IMR-90 (cell line): Measurements from ENCODE around the gene ADTRP. TPM values are rescaled to one million over a fixed set of nuclear protein-coding genes. Genes with fewer than 3 reads are reported as not detected.

Experiments used
- ATAC-seq: fragments of 200-7000 bp; cut with Tn5 transposase; 2 replicates; pipeline ENCODE4 v1.9.1; 2020; ENCODE audit warnings: low read depth, mild to moderate bottlenecking, moderate library complexity
- BruUV-seq: library from RNA; stranded (reverse); fragments of 400-500 nt; replicated peaks from 2 replicates; lab custom pipeline; 2021; lab: Mats Ljungman, UMichigan
- CTCF ChIA-PET: fragments of 300-600 bp; formaldehyde crosslinking; extraction: SDS; loops from one replicate; lab custom pipeline; 2021; ENCODE audit warnings: antibody characterized with exemption; lab: Yijun Ruan, JAX
- POLR2A ChIA-PET: fragments of 300-600 bp; sonication (Branson Sonifier 250); formaldehyde crosslinking; loops from one replicate; lab custom pipeline; 2022; ENCODE audit warnings: antibody characterized with exemption; ENCODE audit not compliant: unreplicated experiment; lab: Charles Lee
- DNase-seq: peaks from one replicate; pipeline ENCODE4 v3.0.0; 2013
- H2AFZ ChIP-seq: replicated peaks from 2 replicates; pipeline ENCODE3; 2013; ENCODE audit warnings: low read length, mild to moderate bottlenecking; ENCODE audit not compliant: poor library complexity
- H2AK5ac ChIP-seq: 2 replicates; pipeline ENCODE4 v1.6.1; 2013; ENCODE audit warnings: low read depth, low read length, inconsistent platforms
- H2AK9ac ChIP-seq: replicated peaks from 2 replicates; pipeline ENCODE3; 2013; ENCODE audit warnings: mild to moderate bottlenecking, low read depth, low read length, moderate library complexity; ENCODE audit not compliant: poor library complexity
- H2BK120ac ChIP-seq: 2 replicates; pipeline ENCODE4 v1.6.1; 2013; ENCODE audit warnings: low read depth, low read length, inconsistent platforms
- H2BK15ac ChIP-seq: 3 replicates; pipeline ENCODE4 v1.6.1; 2013; ENCODE audit warnings: low read depth, low read length, inconsistent platforms
- H2BK20ac ChIP-seq: 2 replicates; pipeline ENCODE4 v1.6.1; 2013; ENCODE audit warnings: low read depth, mild to moderate bottlenecking, inconsistent platforms, low read length, moderate library complexity
- H2BK5ac ChIP-seq: 2 replicates; pipeline ENCODE4 v1.6.1; 2013; ENCODE audit warnings: mild to moderate bottlenecking, low read depth, low read length, inconsistent platforms; ENCODE audit not compliant: poor library complexity, severe bottlenecking
- H3K14ac ChIP-seq: replicated peaks from 2 replicates; pipeline ENCODE4 v1.6.1; 2013; ENCODE audit warnings: low read depth, low read length, inconsistent platforms
- H3K18ac ChIP-seq: 2 replicates; pipeline ENCODE4 v1.6.1; 2013; ENCODE audit warnings: low read depth, low read length, control low read depth
- H3K23ac ChIP-seq: 2 replicates; pipeline ENCODE4 v1.6.1; 2013; ENCODE audit warnings: low read depth, low read length, inconsistent platforms
- H3K27ac ChIP-seq: 2 replicates; pipeline ENCODE4 v1.5.1; 2013; ENCODE audit warnings: mild to moderate bottlenecking, control low read depth, low read length; ENCODE audit not compliant: insufficient read depth
- H3K27me3 ChIP-seq: 2 replicates; pipeline ENCODE4 v1.6.1; 2013; ENCODE audit warnings: low read length; ENCODE audit not compliant: control insufficient read depth, insufficient read depth
- H3K36me3 ChIP-seq: 2 replicates; pipeline ENCODE4 v1.6.1; 2013; ENCODE audit warnings: low read length, mixed read lengths; ENCODE audit not compliant: control insufficient read depth, insufficient read depth
- H3K4ac ChIP-seq: 2 replicates; pipeline ENCODE4 v1.6.1; 2013; ENCODE audit warnings: low read depth, low read length, inconsistent platforms
- H3K4me1 ChIP-seq: 2 replicates; pipeline ENCODE4 v1.6.1; 2013; ENCODE audit warnings: low read length, mixed read lengths; ENCODE audit not compliant: control insufficient read depth, insufficient read depth
- H3K4me2 ChIP-seq: 2 replicates; pipeline ENCODE4 v1.6.1; 2013; ENCODE audit warnings: low read depth, mild to moderate bottlenecking, control low read depth, low read length, moderate library complexity
- H3K4me3 ChIP-seq: 2 replicates; pipeline ENCODE4 v1.5.1; 2013; ENCODE audit warnings: low read depth, mild to moderate bottlenecking, control low read depth, low read length, moderate library complexity; ENCODE audit not compliant: insufficient read depth
- H3K56ac ChIP-seq: 2 replicates; pipeline ENCODE4 v1.6.1; 2013; ENCODE audit warnings: low read length, inconsistent platforms; ENCODE audit not compliant: insufficient read depth; ENCODE audit errors: extremely low read depth
- H3K79me1 ChIP-seq, 2 experiments: 2 replicates each; pipeline ENCODE4 v1.6.1; 2013; ENCODE audit warnings: low read length in 2 of 2, inconsistent platforms in 1 of 2, low read depth in 1 of 2
- H3K9ac ChIP-seq: 2 replicates; pipeline ENCODE4 v1.6.1; 2013; ENCODE audit warnings: low read depth, low read length, control low read depth
- H3K9me1 ChIP-seq: 2 replicates; pipeline ENCODE4 v1.6.1; 2013; ENCODE audit warnings: low read length, inconsistent platforms; ENCODE audit not compliant: insufficient read depth
- H3K9me3 ChIP-seq: 2 replicates; pipeline ENCODE4 v1.6.1; 2013; ENCODE audit warnings: low read length; ENCODE audit not compliant: control insufficient read depth, insufficient read depth
- H4K20me1 ChIP-seq: 2 replicates; pipeline ENCODE4 v1.6.1; 2013; ENCODE audit warnings: low read length, inconsistent platforms; ENCODE audit not compliant: insufficient read depth
- H4K5ac ChIP-seq: 2 replicates; pipeline ENCODE4 v1.6.1; 2013; ENCODE audit warnings: mild to moderate bottlenecking, low read depth, low read length, control low read depth
- H4K8ac ChIP-seq, 2 experiments: 2 replicates each; pipeline ENCODE4 v1.6.1; 2013; ENCODE audit warnings: low read depth in 2 of 2, low read length in 2 of 2, control low read depth in 1 of 2, inconsistent platforms in 1 of 2
- H4K91ac ChIP-seq: 2 replicates; pipeline ENCODE4 v1.6.1; 2013; ENCODE audit warnings: low read depth, low read length, inconsistent platforms; ENCODE audit not compliant: insufficient read depth
- BHLHE40 ChIP-seq: fragments of 150-350 bp; IDR thresholded peaks from 2 replicates; pipeline ENCODE4 v1.6.1; 2016; ENCODE audit warnings: mild to moderate bottlenecking, low read depth, low read length
- CEBPB ChIP-seq: IDR thresholded peaks from 2 replicates; pipeline ENCODE4 v1.6.1; 2012; ENCODE audit warnings: low read depth, low read length, improper control_type of control experiment
- CHD1 ChIP-seq: IDR thresholded peaks from 2 replicates; pipeline ENCODE4 v1.6.1; 2012; ENCODE audit warnings: low read depth, low read length, improper control_type of control experiment
- FOS ChIP-seq: fragments of 150-350 bp; IDR thresholded peaks from 2 replicates; pipeline ENCODE4 v1.6.1; 2016; ENCODE audit warnings: low read depth, low read length
- MAFK ChIP-seq: IDR thresholded peaks from 2 replicates; pipeline ENCODE4 v1.6.1; 2012; ENCODE audit warnings: low read depth, low read length, improper control_type of control experiment
- MAZ ChIP-seq: IDR thresholded peaks from 2 replicates; pipeline ENCODE4 v1.6.1; 2012; ENCODE audit warnings: low read depth, mild to moderate bottlenecking, low read length, improper control_type of control experiment, moderate library complexity, borderline replicate concordance
- MXI1 ChIP-seq: IDR thresholded peaks from 2 replicates; pipeline ENCODE4 v1.6.1; 2012; ENCODE audit warnings: low read depth, mild to moderate bottlenecking, low read length, moderate library complexity, borderline replicate concordance
- NFE2L2 ChIP-seq: fragments of 150-350 bp; IDR thresholded peaks from 2 replicates; pipeline ENCODE4 v1.6.1; 2016; ENCODE audit warnings: low read depth, mild to moderate bottlenecking, low read length
- POLR2A ChIP-seq: IDR thresholded peaks from 2 replicates; pipeline ENCODE4 v1.6.1; 2012; ENCODE audit warnings: mild to moderate bottlenecking, low read depth, low read length
- RAD21 ChIP-seq: IDR thresholded peaks from 2 replicates; pipeline ENCODE4 v1.6.1; 2012; ENCODE audit warnings: low read length, improper control_type of control experiment
- RCOR1 ChIP-seq: IDR thresholded peaks from 2 replicates; pipeline ENCODE4 v1.6.1; 2012; ENCODE audit warnings: mild to moderate bottlenecking, low read length, improper control_type of control experiment; ENCODE audit not compliant: insufficient replicate concordance
- RFX5 ChIP-seq: IDR thresholded peaks from 2 replicates; pipeline ENCODE4 v1.8.0; 2012; ENCODE audit warnings: low read depth, mild to moderate bottlenecking, low read length, moderate library complexity
- SMC3 ChIP-seq: fragments of 150-350 bp; IDR thresholded peaks from 2 replicates; pipeline ENCODE4 v1.6.1; 2016; ENCODE audit warnings: low read depth, mild to moderate bottlenecking, antibody characterized with exemption, low read length, moderate library complexity
- WGBS, 2 experiments: methylation state at CpG; one replicate each; pipeline versions ENCODE4 v1.1.5 to v1.1.7; 2013; ENCODE audit warnings: missing lambda C conversion rate in 2 of 2; ENCODE audit not compliant: insufficient read length in 1 of 2; ENCODE audit errors: extremely low coverage in 2 of 2; 5-methylcytosine and 5-hydroxymethylcytosine counted together
- dilution Hi-C: fragments of 300-500 bp; cut with HindIII; formaldehyde crosslinking; loops from one replicate; pipeline ENCODE4 v1.14.3; 2018; ENCODE audit warnings: low sequenced_read_pairs; ENCODE audit not compliant: unreplicated experiment
- in situ Hi-C: fragments of 300-500 bp; cut with MboI; formaldehyde crosslinking; loops from 3 replicates; pipeline ENCODE4 v1.14.3; 2019; ENCODE audit warnings: low sequenced_read_pairs, inconsistent platforms, mixed read lengths
- intact Hi-C: fragments of 100-400 bp; cut with micrococcal nuclease; formaldehyde crosslinking; loops from 2 replicates; pipeline ENCODE4 v1.10.0; 2022
- polyA plus RNA-seq, 3 experiments: library from polyadenylated mRNA; depleted of rRNA; stranded (reverse); fragments of >200 nt; gene quantifications; 2 replicates each; pipeline ENCODE4 v1.2.3, GENCODE V29; 2012; ENCODE audit warnings: low replicate concordance in 1 of 3
- total RNA-seq: library from RNA; depleted of rRNA; stranded (reverse); fragments of >200 nt; gene quantifications from 2 replicates; pipeline ENCODE4 v1.2.3, GENCODE V29; 2012
- TF ChIP-seq, protein P1 (sequence below): fragments of 150-350 bp; IDR thresholded peaks from 2 replicates; pipeline ENCODE4 v1.6.1; 2016; ENCODE audit warnings: low read depth, mild to moderate bottlenecking, low read length, moderate library complexity, borderline replicate concordance
- TF ChIP-seq, protein P2 (sequence below): fragments of 150-350 bp; IDR thresholded peaks from 2 replicates; pipeline ENCODE4 v1.6.1; 2017; ENCODE audit warnings: mild to moderate bottlenecking, antibody characterized with exemption, low read length, low read depth

The ADTRP gene
- total and polyA plus RNA-seq, 2 of the 4 experiments (the other 2 are of a cell fraction): 0.50 to 0.72 TPM

- no peak overlapping the region for H2BK20ac ChIP-seq
- H4K20me1 ChIP-seq: no peaks in the 10 kb centered on the region
- H2BK5ac ChIP-seq: no peak overlapping the region
- H3K27ac ChIP-seq: no peak overlapping the region
- H3K4me1 ChIP-seq: no peaks in the 10 kb centered on the region
- H2BK15ac ChIP-seq: no peak overlapping the region
- intact Hi-C loops (no loop called here), dilution Hi-C loops (no loop called here), in situ Hi-C loops (no loop called here)
- no peak overlapping the region for H4K8ac ChIP-seq
- no peak overlapping the region for H3K4me3 ChIP-seq
- no peak overlapping the region for H4K5ac ChIP-seq
- H3K18ac ChIP-seq: no peak overlapping the region
- peaks cover 7% of the 10 kb centered on the region; the same call in 1 of the 2 replicates for H3K9me1 ChIP-seq
- no peak overlapping the region for H2AFZ ChIP-seq
- ATAC-seq (no peak), DNase-seq (no peak)
- H2BK120ac ChIP-seq: no peak overlapping the region
- no peak overlapping the region; the same call in 1 of the 2 replicates for H3K14ac ChIP-seq
- H3K9ac ChIP-seq: no peak overlapping the region
- 0 out of 2 replicates have a peak overlapping the region, but pooled peaks have one; percentile 24 for H2AK5ac ChIP-seq
- no peaks in the 10 kb centered on the region for H3K9me3 ChIP-seq
- H4K91ac ChIP-seq: no peak overlapping the region
- ChIA-PET POLR2A (no interaction called here), CTCF (interaction anchor here (0.6 to 0.7 kb wide), 2 partner anchors 20 to 83 kb away, joined by 3 to 10 read pairs; no protein-coding TSS in a partner anchor)
- H3K4me2 ChIP-seq: no peak overlapping the region
- no peaks in the 10 kb centered on the region for H3K36me3 ChIP-seq
- no peak overlapping the region for H2AK9ac ChIP-seq
- BruUV-seq: no TSS peak
- H3K27me3 ChIP-seq: no peaks in the 10 kb centered on the region
- no peak overlapping the region; the same call in 1 of the 2 replicates for H3K23ac ChIP-seq
- no peak overlapping the region for H3K56ac ChIP-seq
- H3K4ac ChIP-seq: no peak overlapping the region
- H3K79me1 ChIP-seq: no peaks in the 10 kb centered on the region
- no CpG with 5 or more reads among the region's 6 CpGs for WGBS, 2 experiments
- TF ChIP-seq NFE2L2 (no peak), MXI1 (no peak), RAD21 (no peak), BHLHE40 (no peak), RFX5 (no peak), RCOR1 (no peak), POLR2A (no peak), CHD1 (no peak), MAFK (no peak), MAZ (no peak), FOS (no peak), SMC3 (no peak), CEBPB (no peak)
- TF ChIP-seq, protein P1, sequence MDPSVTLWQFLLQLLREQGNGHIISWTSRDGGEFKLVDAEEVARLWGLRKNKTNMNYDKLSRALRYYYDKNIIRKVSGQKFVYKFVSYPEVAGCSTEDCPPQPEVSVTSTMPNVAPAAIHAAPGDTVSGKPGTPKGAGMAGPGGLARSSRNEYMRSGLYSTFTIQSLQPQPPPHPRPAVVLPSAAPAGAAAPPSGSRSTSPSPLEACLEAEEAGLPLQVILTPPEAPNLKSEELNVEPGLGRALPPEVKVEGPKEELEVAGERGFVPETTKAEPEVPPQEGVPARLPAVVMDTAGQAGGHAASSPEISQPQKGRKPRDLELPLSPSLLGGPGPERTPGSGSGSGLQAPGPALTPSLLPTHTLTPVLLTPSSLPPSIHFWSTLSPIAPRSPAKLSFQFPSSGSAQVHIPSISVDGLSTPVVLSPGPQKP: no peak
- TF ChIP-seq, protein P2, sequence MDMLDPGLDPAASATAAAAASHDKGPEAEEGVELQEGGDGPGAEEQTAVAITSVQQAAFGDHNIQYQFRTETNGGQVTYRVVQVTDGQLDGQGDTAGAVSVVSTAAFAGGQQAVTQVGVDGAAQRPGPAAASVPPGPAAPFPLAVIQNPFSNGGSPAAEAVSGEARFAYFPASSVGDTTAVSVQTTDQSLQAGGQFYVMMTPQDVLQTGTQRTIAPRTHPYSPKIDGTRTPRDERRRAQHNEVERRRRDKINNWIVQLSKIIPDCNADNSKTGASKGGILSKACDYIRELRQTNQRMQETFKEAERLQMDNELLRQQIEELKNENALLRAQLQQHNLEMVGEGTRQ: no peak
These were observed 24.4 kb upstream of the ADTRP start for GRCh38 chr6:11802886-11803590.
